ENCODE results near the gene ZNF480.
"Not testable (repeated sequence)": the region's sequence is repeated elsewhere in the genome, so short reads cannot be mapped to it uniquely, and the experiment has no call there.

Gene ZNF480

DNA sequence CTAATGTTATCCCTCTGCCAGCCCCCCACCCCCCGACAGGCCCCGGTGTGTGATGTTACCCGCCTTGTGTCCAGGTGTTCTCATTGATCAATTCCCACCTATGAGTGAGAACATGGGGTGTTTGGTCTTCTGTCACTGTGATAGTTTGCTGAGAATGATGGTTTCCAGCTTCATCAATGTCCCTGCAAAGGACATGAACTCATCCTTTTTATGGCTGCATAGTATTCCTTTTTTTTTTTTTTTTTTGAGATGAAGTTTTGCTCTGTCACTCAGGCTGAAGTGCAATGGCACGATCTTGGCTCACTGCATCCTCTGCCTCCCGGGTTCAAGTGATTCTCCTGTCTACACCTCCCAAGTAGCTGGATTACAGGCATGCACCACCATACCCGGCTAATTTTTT lies 4.0 kb upstream of the ZNF480 start:
- not testable (repeated sequence) for H3K27ac ChIP-seq (replicated peaks); DNase-seq (ENCODE audit: low read depth in 1 of 2, low spot score in 1 of 2); H3K4me3 ChIP-seq (replicated peaks; ENCODE audit: insufficient read depth, low read length); H3K27me3 ChIP-seq (ENCODE audit: insufficient read depth, poor library complexity, severe bottlenecking)
- TF ChIP-seq POLR2AphosphoS5 (IDR thresholded peaks at IDR 0.05; ENCODE audit: low read depth): peak; percentile 24; the same call in 1 of the 2 replicates

- Histone ChIP-seq H3K4me3 (replicated peaks; ENCODE audit: insufficient read depth, low read length) (peak overlapping the region; percentile 83), H3K27me3 (ENCODE audit: insufficient read depth, poor library complexity, severe bottlenecking) (no peaks in the 10 kb centered on the region), H3K27ac (replicated peaks) (peak overlapping the region; percentile 67)
- TF ChIP-seq POLR2AphosphoS5 (IDR thresholded peaks at IDR 0.05; ENCODE audit: low read depth): no peak
- TF ChIP-seq, protein P1, sequence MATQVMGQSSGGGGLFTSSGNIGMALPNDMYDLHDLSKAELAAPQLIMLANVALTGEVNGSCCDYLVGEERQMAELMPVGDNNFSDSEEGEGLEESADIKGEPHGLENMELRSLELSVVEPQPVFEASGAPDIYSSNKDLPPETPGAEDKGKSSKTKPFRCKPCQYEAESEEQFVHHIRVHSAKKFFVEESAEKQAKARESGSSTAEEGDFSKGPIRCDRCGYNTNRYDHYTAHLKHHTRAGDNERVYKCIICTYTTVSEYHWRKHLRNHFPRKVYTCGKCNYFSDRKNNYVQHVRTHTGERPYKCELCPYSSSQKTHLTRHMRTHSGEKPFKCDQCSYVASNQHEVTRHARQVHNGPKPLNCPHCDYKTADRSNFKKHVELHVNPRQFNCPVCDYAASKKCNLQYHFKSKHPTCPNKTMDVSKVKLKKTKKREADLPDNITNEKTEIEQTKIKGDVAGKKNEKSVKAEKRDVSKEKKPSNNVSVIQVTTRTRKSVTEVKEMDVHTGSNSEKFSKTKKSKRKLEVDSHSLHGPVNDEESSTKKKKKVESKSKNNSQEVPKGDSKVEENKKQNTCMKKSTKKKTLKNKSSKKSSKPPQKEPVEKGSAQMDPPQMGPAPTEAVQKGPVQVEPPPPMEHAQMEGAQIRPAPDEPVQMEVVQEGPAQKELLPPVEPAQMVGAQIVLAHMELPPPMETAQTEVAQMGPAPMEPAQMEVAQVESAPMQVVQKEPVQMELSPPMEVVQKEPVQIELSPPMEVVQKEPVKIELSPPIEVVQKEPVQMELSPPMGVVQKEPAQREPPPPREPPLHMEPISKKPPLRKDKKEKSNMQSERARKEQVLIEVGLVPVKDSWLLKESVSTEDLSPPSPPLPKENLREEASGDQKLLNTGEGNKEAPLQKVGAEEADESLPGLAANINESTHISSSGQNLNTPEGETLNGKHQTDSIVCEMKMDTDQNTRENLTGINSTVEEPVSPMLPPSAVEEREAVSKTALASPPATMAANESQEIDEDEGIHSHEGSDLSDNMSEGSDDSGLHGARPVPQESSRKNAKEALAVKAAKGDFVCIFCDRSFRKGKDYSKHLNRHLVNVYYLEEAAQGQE (IDR thresholded peaks at IDR 0.05; ENCODE audit: insufficient replicate concordance, low read depth): no peak
- TF ChIP-seq, protein P2, sequence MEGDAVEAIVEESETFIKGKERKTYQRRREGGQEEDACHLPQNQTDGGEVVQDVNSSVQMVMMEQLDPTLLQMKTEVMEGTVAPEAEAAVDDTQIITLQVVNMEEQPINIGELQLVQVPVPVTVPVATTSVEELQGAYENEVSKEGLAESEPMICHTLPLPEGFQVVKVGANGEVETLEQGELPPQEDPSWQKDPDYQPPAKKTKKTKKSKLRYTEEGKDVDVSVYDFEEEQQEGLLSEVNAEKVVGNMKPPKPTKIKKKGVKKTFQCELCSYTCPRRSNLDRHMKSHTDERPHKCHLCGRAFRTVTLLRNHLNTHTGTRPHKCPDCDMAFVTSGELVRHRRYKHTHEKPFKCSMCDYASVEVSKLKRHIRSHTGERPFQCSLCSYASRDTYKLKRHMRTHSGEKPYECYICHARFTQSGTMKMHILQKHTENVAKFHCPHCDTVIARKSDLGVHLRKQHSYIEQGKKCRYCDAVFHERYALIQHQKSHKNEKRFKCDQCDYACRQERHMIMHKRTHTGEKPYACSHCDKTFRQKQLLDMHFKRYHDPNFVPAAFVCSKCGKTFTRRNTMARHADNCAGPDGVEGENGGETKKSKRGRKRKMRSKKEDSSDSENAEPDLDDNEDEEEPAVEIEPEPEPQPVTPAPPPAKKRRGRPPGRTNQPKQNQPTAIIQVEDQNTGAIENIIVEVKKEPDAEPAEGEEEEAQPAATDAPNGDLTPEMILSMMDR (IDR thresholded peaks at IDR 0.05; ENCODE audit: insufficient read depth, low read length): no peak
- TF ChIP-seq GABPA (IDR thresholded peaks at IDR 0.05; ENCODE audit: low read depth): no peak
- no peak for DNase-seq (ENCODE audit: low read depth in 1 of 2, low spot score in 1 of 2)
Measured at GRCh38 chr19:52296400-52296772, 583 bp upstream of the ZNF480 start.

- TF ChIP-seq POLR2AphosphoS5 (IDR thresholded peaks at IDR 0.05; ENCODE audit: low read depth): no peak
- TF ChIP-seq, protein P1 (IDR thresholded peaks at IDR 0.05; ENCODE audit: insufficient replicate concordance, low read depth): no peak
- TF ChIP-seq, protein P2 (IDR thresholded peaks at IDR 0.05; ENCODE audit: insufficient read depth, low read length): no peak
- no peak for TF ChIP-seq SPI1 (IDR thresholded peaks at IDR 0.05; ENCODE audit: borderline replicate concordance, low read depth)
- TF ChIP-seq GABPA (IDR thresholded peaks at IDR 0.05; ENCODE audit: low read depth): no peak
- Histone ChIP-seq H3K27me3 (ENCODE audit: insufficient read depth, poor library complexity, severe bottlenecking) (no peaks in the 10 kb centered on the region), H3K27ac (replicated peaks) (peak overlapping the region; percentile 97), H3K4me3 (replicated peaks; ENCODE audit: insufficient read depth, low read length) (peak overlapping the region; percentile 83)
- DNase-seq (ENCODE audit: low read depth in 1 of 2, low spot score in 1 of 2): peak in 1 of 2 experiments; percentile 49
Measured at GRCh38 chr19:52297601-52298364, 814 bp downstream of the ZNF480 start.

DNA sequence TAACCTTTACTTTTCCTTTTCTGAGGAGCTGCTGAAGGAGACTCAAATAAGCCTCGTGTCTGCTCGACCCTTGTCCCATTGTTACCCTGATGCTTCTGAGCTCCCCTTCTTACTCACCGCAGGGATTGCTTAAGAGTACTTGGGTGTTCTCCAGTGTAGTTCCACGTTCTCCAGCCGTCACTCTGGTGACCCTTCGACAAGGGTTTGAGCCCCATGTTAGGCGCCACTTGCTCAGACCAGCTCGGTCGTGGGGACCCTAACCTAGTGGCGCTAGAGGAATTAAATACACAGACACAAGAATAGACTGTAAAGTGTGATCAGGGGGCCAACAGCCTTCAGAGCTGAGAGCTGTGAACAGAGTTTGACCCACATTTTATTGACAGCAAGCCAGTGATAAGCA lies 10.3 kb downstream of the ZNF480 start:
- peak; percentile 2 to 28 for DNase-seq (ENCODE audit: low read depth in 1 of 2, low spot score in 1 of 2)

More for the DNA sequence above, 10.3 kb downstream of the ZNF480 start:
- Histone ChIP-seq H3K4me3 (replicated peaks; ENCODE audit: insufficient read depth, low read length) (no peak overlapping the region), H3K27me3 (ENCODE audit: insufficient read depth, poor library complexity, severe bottlenecking) (no peaks in the 10 kb centered on the region), H3K27ac (replicated peaks) (no peak overlapping the region)
- TF ChIP-seq, protein P1 (IDR thresholded peaks at IDR 0.05; ENCODE audit: insufficient replicate concordance, low read depth): no peak
- TF ChIP-seq, protein P2 (IDR thresholded peaks at IDR 0.05; ENCODE audit: insufficient read depth, low read length): no peak
- TF ChIP-seq GABPA (IDR thresholded peaks at IDR 0.05; ENCODE audit: low read depth): no peak
- TF ChIP-seq POLR2AphosphoS5 (IDR thresholded peaks at IDR 0.05; ENCODE audit: low read depth): no peak
